HepG2 (cell line): Measurements from ENCODE around the gene PAPSS2. TPM values are rescaled to one million over a fixed set of nuclear protein-coding genes. Genes with fewer than 3 reads are reported as not detected.

ENCODE experiments used
- ATAC-seq: fragments of 200-7000 bp; cut with Tn5 transposase; 3 replicates; pipeline ENCODE4 v1.9.1; 2020; ENCODE audit warnings: mild to moderate bottlenecking, moderate library complexity
- BruUV-seq: library from RNA; stranded (reverse); fragments of 400-500 nt; replicated peaks from 2 replicates; lab custom pipeline; 2021; lab: Mats Ljungman, UMichigan
- CTCF ChIA-PET: fragments of 300-600 bp; formaldehyde crosslinking; extraction: SDS; loops from one replicate; lab custom pipeline; 2021; ENCODE audit warnings: low total read pairs, inconsistent platforms, low intra/inter-chr PET ratio; lab: Yijun Ruan, JAX
- POLR2A ChIA-PET: fragments of 350-600 bp; sonication (Branson Sonifier 250); formaldehyde crosslinking; loops from one replicate; lab custom pipeline; 2020; ENCODE audit warnings: antibody characterized with exemption, inconsistent platforms; lab: Yijun Ruan, JAX
- DNase-seq: peaks from one replicate; pipeline ENCODE4 v3.0.0-alpha.2; 2015; ENCODE audit warnings: low spot score
- FAIRE-seq: peaks from 3 replicates; lab custom pipeline; 2011; peaks lifted over from hg19 to GRCh38; lab: Jason Lieb, UNC
- H2AFZ ChIP-seq: one replicate; pipeline ENCODE4 v1.6.1; 2011; ENCODE audit warnings: low read length, inconsistent platforms
- H3K27ac ChIP-seq: fragments of 300-600 bp; 3 replicates; pipeline ENCODE4 v1.8.0; 2011; ENCODE audit warnings: mixed run types, mild to moderate bottlenecking, mixed read lengths, low read length, inconsistent platforms; ENCODE audit not compliant: insufficient read depth; ENCODE audit errors: extremely low read length
- H3K27me3 ChIP-seq, 2 experiments: fragments of 200-600 bp in 1 of 2; 2 replicates in 1 of 2; 3 replicates in 1 of 2; pipeline versions ENCODE4 v1.6.0 to v1.8.0; 2011; ENCODE audit warnings: low read length in 2 of 2, mild to moderate bottlenecking in 2 of 2, moderate library complexity in 2 of 2, inconsistent platforms in 1 of 2; ENCODE audit not compliant: insufficient read depth in 2 of 2, control insufficient read depth in 1 of 2
- H3K36me3 ChIP-seq, 2 experiments: fragments of 200-600 bp in 1 of 2; replicated peaks in 1 of 2; 2 replicates in 1 of 2; 3 replicates in 1 of 2; pipeline versions ENCODE4 v1.5.1 to v1.8.0; 2011; ENCODE audit warnings: low read length in 2 of 2, inconsistent platforms in 1 of 2; ENCODE audit not compliant: insufficient read depth in 2 of 2, control insufficient read depth in 1 of 2
- H3K4me1 ChIP-seq: 2 replicates; pipeline ENCODE4 v1.5.1; 2012; ENCODE audit warnings: low read length, inconsistent platforms; ENCODE audit not compliant: insufficient read depth
- H3K4me2 ChIP-seq: 2 replicates; pipeline ENCODE4 v1.6.0; 2011; ENCODE audit warnings: low read depth, low read length, inconsistent platforms
- H3K4me3 ChIP-seq, 3 experiments: fragments of 200-600 bp in 1 of 3; sonication (generic), shearing (Covaris generic) in 1 of 3; replicated peaks in 1 of 3; 2 replicates each; pipeline ENCODE4 v1.5.1; 2011 to 2016; ENCODE audit warnings: low read length in 3 of 3, inconsistent platforms in 2 of 3, low read depth in 2 of 3, mild to moderate bottlenecking in 2 of 3, control low read depth in 1 of 3, mixed read lengths in 1 of 3; ENCODE audit not compliant: insufficient read depth in 1 of 3
- H3K79me2 ChIP-seq: one replicate; pipeline ENCODE4 v1.6.1; 2011; ENCODE audit warnings: low read length, inconsistent platforms; ENCODE audit not compliant: insufficient read depth
- H3K9ac ChIP-seq: 2 replicates; pipeline ENCODE4 v1.6.0; 2011; ENCODE audit warnings: mild to moderate bottlenecking, low read depth, low read length, inconsistent platforms; ENCODE audit not compliant: insufficient read depth
- H3K9me3 ChIP-seq: 2 replicates; pipeline ENCODE4 v1.5.1; 2012; ENCODE audit warnings: mild to moderate bottlenecking, low read length
- H4K20me1 ChIP-seq: 2 replicates; pipeline ENCODE4 v1.6.0; 2011; ENCODE audit warnings: inconsistent platforms, mild to moderate bottlenecking, low read length, moderate library complexity; ENCODE audit not compliant: insufficient read depth
- ARNT2 ChIP-seq: sonication (generic); formaldehyde crosslinking; IDR thresholded peaks from 2 replicates; pipeline ENCODE4 v1.8.0; 2022; ENCODE audit warnings: mild to moderate bottlenecking, low read depth, missing genetic modification reagents, moderate library complexity
- KLF16 ChIP-seq, 2 experiments: sonication (generic) in 1 of 2; formaldehyde crosslinking in 1 of 2; IDR thresholded peaks; 2 replicates each; pipeline versions ENCODE4 v1.6.1 to v1.8.0; 2016 to 2023; ENCODE audit warnings: missing genetic modification reagents in 2 of 2, missing compliant biosample characterization in 1 of 2
- NR3C1 ChIP-seq: sonication (generic); formaldehyde crosslinking; IDR thresholded peaks from 2 replicates; pipeline ENCODE4 v1.4.0; 2020; ENCODE audit warnings: missing genetic modification reagents
- SP4 ChIP-seq: sonication (generic); formaldehyde crosslinking; IDR thresholded peaks from 2 replicates; pipeline ENCODE4 v1.8.1; 2023; ENCODE audit warnings: mild to moderate bottlenecking, missing genetic modification reagents
- TEAD3 ChIP-seq: optimal IDR thresholded peaks from 2 replicates; pipeline ENCODE3; 2016; ENCODE audit warnings: borderline replicate concordance
- TRIM24 ChIP-seq: sonication (generic); formaldehyde crosslinking; IDR thresholded peaks from 2 replicates; pipeline ENCODE4 v1.8.0; 2022; ENCODE audit warnings: mild to moderate bottlenecking, missing genetic modification reagents
- ZFX ChIP-seq: sonication (generic); formaldehyde crosslinking; IDR thresholded peaks from 2 replicates; pipeline ENCODE4 v1.4.0; 2020; ENCODE audit warnings: mild to moderate bottlenecking, low read depth, missing genetic modification reagents, moderate library complexity
- ZNF260 ChIP-seq: sonication (generic); formaldehyde crosslinking; IDR thresholded peaks from 2 replicates; pipeline ENCODE4 v1.4.0; 2020; ENCODE audit warnings: missing genetic modification reagents, low read depth, mild to moderate bottlenecking, borderline replicate concordance
- ZNF282 ChIP-seq: fragments of 450-650 bp; IDR thresholded peaks from 2 replicates; pipeline ENCODE4 v1.6.1; 2018; ENCODE audit not compliant: partially characterized antibody
- ZNF547 ChIP-seq: sonication (generic); formaldehyde crosslinking; IDR thresholded peaks from 2 replicates; pipeline ENCODE4 v1.5.1; 2020; ENCODE audit warnings: mild to moderate bottlenecking, missing genetic modification reagents
- ZNF569 ChIP-seq: sonication (generic); formaldehyde crosslinking; IDR thresholded peaks from 2 replicates; pipeline ENCODE4 v1.5.0; 2020; ENCODE audit warnings: mild to moderate bottlenecking, missing genetic modification reagents, moderate library complexity, borderline replicate concordance
- ZNF598 ChIP-seq: sonication (generic); formaldehyde crosslinking; IDR thresholded peaks from 2 replicates; pipeline ENCODE4 v1.5.1; 2020; ENCODE audit warnings: mild to moderate bottlenecking, missing genetic modification reagents, borderline replicate concordance
- ZNF629 ChIP-seq: sonication (generic); formaldehyde crosslinking; conservative IDR thresholded peaks from 2 replicates; pipeline ENCODE4 v1.5.0; 2020; ENCODE audit warnings: missing genetic modification reagents
- ZNF720 ChIP-seq: sonication (generic); formaldehyde crosslinking; IDR thresholded peaks from 2 replicates; pipeline ENCODE4 v1.4.0; 2020; ENCODE audit warnings: missing genetic modification reagents
- WGBS: methylation state at CpG from one replicate; pipeline ENCODE4 v1.1.6; 2017; ENCODE audit warnings: low lambda C conversion rate; 5-methylcytosine and 5-hydroxymethylcytosine counted together
- in situ Hi-C: cut with HindIII; loops from 2 replicates; pipeline ENCODE4 v1.10.0; 2017; ENCODE audit warnings: low pct_unique_long_range_greater_than_20kb; ENCODE audit not compliant: extremely low pct_ligation_motif_present
- intact Hi-C: fragments of 100-400 bp; cut with micrococcal nuclease; formaldehyde crosslinking; loops from one replicate; pipeline ENCODE4 v1.10.0; 2022; ENCODE audit not compliant: unreplicated experiment
- polyA plus RNA-seq, 8 experiments: library from polyadenylated mRNA; depleted of rRNA in 3 of 8; stranded (reverse) in 7 of 8; unstranded in 1 of 8; fragments of >200 nt; fragmentation: Illumina TruSeq in 4 of 8; extraction: Trizol in 4 of 8; gene quantifications; 2 replicates each; pipeline versions ENCODE4 v1.2.1 to v1.2.3, GENCODE V29; 2011 to 2016; ENCODE audit warnings: low read depth in 4 of 8, missing spikeins in 1 of 8, mixed read lengths in 1 of 8; ENCODE audit not compliant: insufficient read depth in 1 of 8
- total RNA-seq, 5 experiments: library from RNA; depleted of rRNA; stranded (reverse); fragments of >200 nt; fragmentation: Illumina TruSeq; extraction: Trizol; gene quantifications; 2 replicates each; pipeline ENCODE4 v1.2.3, GENCODE V29; 2016; ENCODE audit warnings: low read depth in 1 of 5
- TF ChIP-seq, protein P1 (sequence below): IDR thresholded peaks from 2 replicates; pipeline ENCODE4 v1.4.0; 2020; ENCODE audit warnings: mild to moderate bottlenecking, missing genetic modification reagents
- TF ChIP-seq, protein P2 (sequence below): sonication (generic); formaldehyde crosslinking; IDR thresholded peaks from 2 replicates; pipeline ENCODE4 v1.4.0; 2020; ENCODE audit warnings: mild to moderate bottlenecking, missing genetic modification reagents, borderline replicate concordance
- TF ChIP-seq, protein P3 (sequence below): sonication (generic); formaldehyde crosslinking; IDR thresholded peaks from 2 replicates; pipeline ENCODE4 v1.5.1; 2020; ENCODE audit warnings: mild to moderate bottlenecking, missing genetic modification reagents, borderline replicate concordance

Gene PAPSS2
- total and polyA plus RNA-seq, 2 of the 13 experiments (the other 11 are each of a cell fraction or from before 2014, with no cell fraction given), result 0.11 to 0.12 TPM

DNA sequence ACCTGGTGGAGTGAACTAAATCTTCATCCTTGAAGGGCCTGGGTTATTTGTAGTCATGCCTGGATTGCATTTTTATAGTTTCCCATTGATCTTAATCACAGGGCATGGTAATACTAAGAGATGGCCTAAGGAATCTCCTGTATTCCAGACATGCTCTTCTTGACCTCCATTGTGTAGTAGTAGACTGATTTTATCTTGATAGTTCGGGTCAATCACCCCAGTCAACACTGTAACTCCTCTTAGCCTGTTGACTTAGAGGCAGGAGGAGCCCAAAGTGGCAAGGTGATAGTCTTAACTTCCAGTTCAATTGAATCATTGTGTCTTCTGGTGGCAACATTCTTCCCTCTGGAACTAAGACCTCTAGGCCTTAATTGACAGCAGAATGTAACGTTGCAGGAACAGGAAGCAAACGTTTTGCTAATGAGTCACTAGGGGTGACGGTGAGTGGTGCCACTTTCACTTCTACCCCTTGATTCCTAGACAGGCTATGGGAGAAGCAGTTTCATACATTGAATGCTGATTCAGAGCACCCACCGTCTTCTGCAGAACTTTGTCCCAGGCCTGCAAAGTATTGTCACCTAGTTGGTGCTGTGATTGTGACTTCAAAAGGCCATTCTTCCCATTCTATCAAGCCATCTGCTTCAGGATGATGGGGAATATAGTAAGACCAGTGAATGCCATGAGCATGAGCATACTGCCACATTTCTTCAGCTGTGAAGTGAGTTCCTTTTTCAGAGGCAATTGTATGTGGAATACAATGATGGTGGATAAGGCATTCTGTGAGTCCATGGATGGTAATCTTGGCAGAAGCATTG lies 24.0 kb upstream of the PAPSS2 start:
- FAIRE-seq (no peak), DNase-seq (peak; percentile 43), ATAC-seq (peak; percentile 80)
- Histone ChIP-seq H3K4me1 (peaks cover 19% of the 10 kb centered on the region), H3K4me2 (peak overlapping the region; percentile 63), H3K9me3 (0 out of 2 replicates have a peak, but pooled peaks cover 3% of the 10 kb centered on the region), H3K27me3 (no peaks in the 10 kb centered on the region), H3K79me2 (no peaks in the 10 kb centered on the region), H4K20me1 (no peaks in the 10 kb centered on the region), H3K9ac (no peak overlapping the region), H3K36me3 (no peaks in the 10 kb centered on the region), H2AFZ (no peak overlapping the region), H3K27ac (no peak overlapping the region), H3K4me3 (no peak overlapping the region; a peak in 1 of 6 replicates)
- in situ Hi-C loops (no loop called here), intact Hi-C loops (no loop called here)
- ChIA-PET POLR2A (no interaction called here), CTCF (no interaction called here)
- BruUV-seq, result no TSS peak
- WGBS, result 3% methylated on average over 5 of the region's 5 CpGs
- TF ChIP-seq ZNF282 (no peak), SP4 (CRISPR knock-in tag) (no peak), ARNT2 (CRISPR knock-in tag) (no peak), NR3C1 (no peak), TRIM24 (CRISPR knock-in tag) (no peak), ZFX (CRISPR knock-in tag) (peak; percentile 18; the same call in 1 of the 2 replicates), ZNF547 (CRISPR knock-in tag) (no peak), ZNF260 (CRISPR knock-in tag) (no peak), TEAD3 (peak; percentile 64), ZNF569 (CRISPR knock-in tag) (no peak), ZNF629 (CRISPR knock-in tag) (no peak), ZNF720 (CRISPR knock-in tag) (no peak), KLF16 (CRISPR knock-in tag; IDR thresholded peaks at IDR 0.05) (no peak), ZNF598 (no peak)
- TF ChIP-seq, protein P1, sequence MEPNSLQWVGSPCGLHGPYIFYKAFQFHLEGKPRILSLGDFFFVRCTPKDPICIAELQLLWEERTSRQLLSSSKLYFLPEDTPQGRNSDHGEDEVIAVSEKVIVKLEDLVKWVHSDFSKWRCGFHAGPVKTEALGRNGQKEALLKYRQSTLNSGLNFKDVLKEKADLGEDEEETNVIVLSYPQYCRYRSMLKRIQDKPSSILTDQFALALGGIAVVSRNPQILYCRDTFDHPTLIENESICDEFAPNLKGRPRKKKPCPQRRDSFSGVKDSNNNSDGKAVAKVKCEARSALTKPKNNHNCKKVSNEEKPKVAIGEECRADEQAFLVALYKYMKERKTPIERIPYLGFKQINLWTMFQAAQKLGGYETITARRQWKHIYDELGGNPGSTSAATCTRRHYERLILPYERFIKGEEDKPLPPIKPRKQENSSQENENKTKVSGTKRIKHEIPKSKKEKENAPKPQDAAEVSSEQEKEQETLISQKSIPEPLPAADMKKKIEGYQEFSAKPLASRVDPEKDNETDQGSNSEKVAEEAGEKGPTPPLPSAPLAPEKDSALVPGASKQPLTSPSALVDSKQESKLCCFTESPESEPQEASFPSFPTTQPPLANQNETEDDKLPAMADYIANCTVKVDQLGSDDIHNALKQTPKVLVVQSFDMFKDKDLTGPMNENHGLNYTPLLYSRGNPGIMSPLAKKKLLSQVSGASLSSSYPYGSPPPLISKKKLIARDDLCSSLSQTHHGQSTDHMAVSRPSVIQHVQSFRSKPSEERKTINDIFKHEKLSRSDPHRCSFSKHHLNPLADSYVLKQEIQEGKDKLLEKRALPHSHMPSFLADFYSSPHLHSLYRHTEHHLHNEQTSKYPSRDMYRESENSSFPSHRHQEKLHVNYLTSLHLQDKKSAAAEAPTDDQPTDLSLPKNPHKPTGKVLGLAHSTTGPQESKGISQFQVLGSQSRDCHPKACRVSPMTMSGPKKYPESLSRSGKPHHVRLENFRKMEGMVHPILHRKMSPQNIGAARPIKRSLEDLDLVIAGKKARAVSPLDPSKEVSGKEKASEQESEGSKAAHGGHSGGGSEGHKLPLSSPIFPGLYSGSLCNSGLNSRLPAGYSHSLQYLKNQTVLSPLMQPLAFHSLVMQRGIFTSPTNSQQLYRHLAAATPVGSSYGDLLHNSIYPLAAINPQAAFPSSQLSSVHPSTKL (CRISPR knock-in tag), result peak; percentile 38; the same call in 1 of the 2 replicates
- TF ChIP-seq, protein P2, sequence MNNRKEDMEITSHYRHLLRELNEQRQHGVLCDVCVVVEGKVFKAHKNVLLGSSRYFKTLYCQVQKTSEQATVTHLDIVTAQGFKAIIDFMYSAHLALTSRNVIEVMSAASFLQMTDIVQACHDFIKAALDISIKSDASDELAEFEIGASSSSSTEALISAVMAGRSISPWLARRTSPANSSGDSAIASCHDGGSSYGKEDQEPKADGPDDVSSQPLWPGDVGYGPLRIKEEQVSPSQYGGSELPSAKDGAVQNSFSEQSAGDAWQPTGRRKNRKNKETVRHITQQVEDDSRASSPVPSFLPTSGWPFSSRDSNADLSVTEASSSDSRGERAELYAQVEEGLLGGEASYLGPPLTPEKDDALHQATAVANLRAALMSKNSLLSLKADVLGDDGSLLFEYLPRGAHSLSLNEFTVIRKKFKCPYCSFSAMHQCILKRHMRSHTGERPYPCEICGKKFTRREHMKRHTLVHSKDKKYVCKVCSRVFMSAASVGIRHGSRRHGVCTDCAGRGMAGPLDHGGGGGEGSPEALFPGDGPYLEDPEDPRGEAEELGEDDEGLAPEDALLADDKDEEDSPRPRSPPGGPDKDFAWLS (CRISPR knock-in tag), result no peak
- TF ChIP-seq, protein P3, sequence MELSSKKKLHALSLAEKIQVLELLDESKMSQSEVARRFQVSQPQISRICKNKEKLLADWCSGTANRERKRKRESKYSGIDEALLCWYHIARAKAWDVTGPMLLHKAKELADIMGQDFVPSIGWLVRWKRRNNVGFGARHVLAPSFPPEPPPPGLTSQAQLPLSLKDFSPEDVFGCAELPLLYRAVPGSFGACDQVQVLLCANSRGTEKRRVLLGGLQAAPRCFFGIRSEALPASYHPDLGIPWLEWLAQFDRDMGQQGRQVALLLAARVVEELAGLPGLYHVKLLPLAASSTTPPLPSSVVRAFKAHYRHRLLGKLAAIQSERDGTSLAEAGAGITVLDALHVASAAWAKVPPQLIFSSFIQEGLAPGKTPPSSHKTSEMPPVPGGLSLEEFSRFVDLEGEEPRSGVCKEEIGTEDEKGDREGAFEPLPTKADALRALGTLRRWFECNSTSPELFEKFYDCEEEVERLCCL (CRISPR knock-in tag), result no peak
